CD4-positive, alpha-beta T cell treated with Interleukin-4 for 1 hour (primary cell): Measurements from ENCODE around the gene EIF3B.
"Not testable (repeated sequence)": the region's sequence is repeated elsewhere in the genome, so short reads cannot be mapped to it uniquely, and the experiment has no call there.

Experiments
- DNase-seq, 2 donors: peaks; one replicate each; pipeline ENCODE4 v3.0.0-alpha.2; 2020 to 2022

EIF3B gene

DNA sequence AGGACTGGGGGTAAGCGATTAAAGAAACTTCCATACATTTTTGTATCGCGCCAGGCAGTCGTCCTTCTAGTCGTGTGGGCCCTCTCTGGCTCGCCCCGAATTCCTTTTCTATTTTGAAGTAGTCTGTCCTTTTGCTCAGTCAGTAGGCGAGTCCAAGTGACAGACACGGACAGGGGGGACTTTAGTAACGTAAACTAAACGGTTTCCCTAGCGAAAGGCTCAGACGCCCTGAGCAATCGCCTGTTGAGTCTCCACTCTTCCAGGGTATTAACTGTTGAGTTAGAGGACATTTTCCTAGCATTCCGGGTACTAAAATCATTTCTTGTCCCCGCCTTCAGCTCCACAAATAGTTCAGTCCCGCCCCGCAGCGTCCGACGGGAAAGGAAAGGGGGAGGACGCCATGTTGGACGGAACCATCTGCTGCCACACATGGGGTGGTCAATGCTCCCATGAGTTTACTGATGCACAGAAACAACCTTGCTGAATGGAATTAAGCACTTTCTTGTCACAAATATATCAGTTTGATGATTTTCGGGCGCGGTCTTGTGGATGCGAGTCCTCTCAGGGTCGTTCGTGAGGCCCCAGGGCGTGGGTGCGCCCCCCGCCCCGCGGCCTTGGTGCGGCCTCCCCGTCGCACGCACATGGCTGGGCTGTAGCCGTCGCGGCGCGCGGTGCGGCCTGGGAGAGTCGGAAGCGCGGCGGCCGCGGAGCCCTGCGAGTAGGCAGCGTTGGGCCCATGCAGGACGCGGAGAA is at the start of gene EIF3B:
EIF3B (plus strand) TSS at position 642 of the 753 bp plus-strand sequence; CDS start at position 737, 95 bp downstream.
- peak; percentile 91 to 94 for DNase-seq

GRCh38 chr7:2305258-2305657 is 49.4 kb upstream of the EIF3B start:
- not testable (repeated sequence) for DNase-seq

DNA sequence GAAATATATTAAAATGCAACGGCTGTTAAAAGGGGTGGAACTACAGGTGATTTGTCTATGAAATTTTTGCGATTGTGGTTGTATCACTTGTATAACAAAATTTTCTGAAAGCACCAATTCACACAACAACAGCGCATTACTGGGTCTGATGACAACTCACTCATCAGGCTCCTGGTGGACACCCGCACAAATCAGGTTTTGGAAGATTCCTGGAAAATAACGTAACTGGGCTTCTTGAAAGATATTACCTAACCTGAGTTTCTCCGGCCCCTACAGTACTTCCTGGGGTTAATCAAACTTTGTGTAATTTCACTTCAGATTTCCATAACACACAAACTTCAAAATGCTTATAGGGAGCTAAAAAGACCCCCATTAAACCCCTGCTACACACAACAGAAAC is 47.9 kb upstream of the EIF3B start:
- no peak for DNase-seq

- DNase-seq: peak; percentile 24 to 71
These were observed 46.9 kb upstream of the EIF3B start for GRCh38 chr7:2307690-2308107.

- DNase-seq: no peak
These were observed 44.7 kb upstream of the EIF3B start for GRCh38 chr7:2309889-2310331.

DNA sequence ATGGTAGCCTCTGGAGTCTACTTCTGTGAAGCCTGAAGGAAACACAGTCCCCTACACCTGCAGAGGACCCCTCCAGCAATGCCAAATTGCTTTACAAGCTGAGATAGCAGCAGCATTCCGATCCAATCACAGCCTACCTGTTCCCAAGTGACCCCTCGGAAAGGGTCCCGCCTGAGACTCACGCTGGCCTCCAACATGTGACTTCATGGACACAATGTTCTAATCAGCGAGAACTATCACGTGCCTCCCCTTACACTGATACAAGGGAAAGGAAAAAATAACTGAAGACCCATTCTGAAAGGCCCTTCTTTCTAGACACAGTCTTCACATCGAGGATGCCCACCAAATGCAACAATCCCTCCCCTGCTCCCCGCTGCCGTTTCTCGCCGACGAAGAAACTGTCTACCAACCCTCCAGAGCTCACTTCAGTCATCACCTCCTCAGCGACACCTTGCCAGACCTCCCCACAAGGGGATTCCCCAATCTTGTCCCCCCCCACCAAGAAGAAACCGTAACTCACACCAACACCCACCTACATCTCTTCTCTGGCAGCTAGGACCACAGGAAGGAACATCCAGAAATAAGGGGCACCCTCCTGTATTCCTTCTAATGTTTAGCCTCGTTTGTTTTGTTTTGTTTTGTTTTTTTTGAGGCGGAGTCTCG is 42.2 kb upstream of the EIF3B start:
- DNase-seq: peak in 1 of 2 donors; percentile 34

DNA sequence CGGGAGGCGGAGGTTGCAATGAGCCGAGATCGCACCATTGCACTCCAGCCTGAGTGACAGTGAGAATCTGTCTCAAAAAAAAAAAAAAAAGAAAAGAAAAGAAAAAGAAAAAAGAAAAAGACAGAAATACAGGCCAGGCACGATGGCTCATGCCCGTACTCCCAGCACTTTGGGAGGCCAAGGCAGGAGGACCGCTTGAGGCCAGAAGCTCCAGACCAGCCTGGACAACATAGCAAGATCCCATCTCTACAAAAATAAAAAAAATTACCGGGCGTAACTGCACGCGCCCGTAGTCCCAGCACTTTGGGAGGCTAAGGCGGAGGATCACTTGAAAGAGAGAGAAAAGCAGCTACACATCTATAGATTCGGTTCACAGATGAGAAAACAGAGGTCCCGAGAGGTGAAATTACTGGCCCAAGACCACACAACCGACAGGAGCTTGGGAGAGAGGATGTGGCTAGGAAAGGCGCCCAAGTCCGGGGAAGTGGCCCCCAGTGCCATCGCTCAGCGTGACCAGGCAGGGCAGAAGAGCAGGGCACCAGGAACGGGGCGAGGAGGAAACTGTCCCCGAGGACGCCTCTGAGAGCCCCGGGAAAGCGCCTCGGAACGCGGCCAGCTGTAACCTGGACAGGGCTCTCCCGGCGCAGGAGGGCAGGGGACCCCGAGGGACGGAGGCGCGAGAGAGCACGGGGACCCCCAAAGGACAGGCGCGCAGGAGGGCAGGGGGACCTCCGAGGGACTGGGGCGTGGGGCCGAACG is 41.0 kb upstream of the EIF3B start:
- DNase-seq: peak; percentile 9 to 14

DNA sequence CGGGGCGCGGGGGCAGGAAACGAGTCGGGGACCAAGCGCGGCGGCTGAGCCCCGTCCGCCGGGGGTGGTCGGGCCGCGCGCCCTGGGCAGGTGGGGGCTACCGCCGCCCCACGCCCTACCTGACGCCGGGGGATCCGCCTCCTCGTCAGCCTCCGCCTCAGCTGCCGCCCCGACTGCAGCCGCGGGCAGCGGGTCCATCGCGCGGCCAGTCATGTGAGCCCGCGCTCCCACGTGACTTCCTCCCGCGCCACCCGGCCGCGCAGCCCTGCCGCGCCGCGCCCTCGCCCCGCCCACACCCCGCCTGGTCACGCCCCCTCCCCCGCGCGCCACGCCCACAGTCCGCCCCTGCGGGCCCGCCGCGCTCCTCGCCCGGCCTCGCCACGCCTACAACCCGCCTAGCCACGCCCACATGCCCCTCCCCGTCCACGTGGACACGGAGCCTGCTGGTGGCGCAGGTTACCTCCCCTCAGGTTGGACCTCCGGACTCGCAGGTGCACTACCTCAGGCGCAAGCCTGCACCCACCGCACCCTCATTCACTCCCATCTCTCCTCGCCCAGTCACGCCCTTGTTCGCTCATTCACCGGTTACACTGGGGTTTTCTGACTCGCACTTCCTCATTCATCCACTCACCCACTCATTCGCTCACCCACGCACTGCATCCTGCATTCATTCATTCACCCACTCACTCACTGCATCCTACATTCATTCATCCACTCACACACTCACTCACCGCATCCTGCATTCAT is 40.2 kb upstream of the EIF3B start, which contains the start of gene SNX8:
SNX8 (minus strand) TSS at position 233 of the 747 bp plus-strand sequence; CDS start at position 213, 20 bp downstream.
- peak; percentile 95 to 96 for DNase-seq

DNA sequence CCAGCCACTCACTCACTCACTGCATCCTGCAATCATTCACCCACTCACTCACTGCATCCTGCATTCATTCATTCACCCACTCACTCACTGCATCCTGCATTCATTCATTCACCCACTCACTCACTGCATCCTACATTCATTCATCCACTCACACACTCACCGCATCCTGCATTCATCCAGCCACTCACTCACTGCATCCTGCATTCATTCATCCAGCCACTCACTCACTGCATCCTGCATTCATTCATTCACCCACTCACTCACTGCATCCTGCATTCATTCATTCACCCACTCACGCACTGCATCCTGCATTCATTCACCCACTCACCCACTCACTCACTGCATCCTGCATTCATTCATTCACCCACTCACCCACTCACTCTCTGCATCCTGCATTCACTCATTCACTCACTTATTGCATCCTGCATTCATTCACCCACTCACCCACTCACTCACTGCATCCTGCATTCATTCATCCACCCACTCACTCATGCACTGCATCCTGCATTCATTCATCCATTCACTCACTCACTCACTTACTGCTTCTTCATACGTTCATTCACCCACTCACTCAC is 39.6 kb upstream of the EIF3B start:
- not testable (repeated sequence) for DNase-seq

GRCh38 chr7:2315787-2316186 is 38.8 kb upstream of the EIF3B start:
- DNase-seq: no peak

DNA sequence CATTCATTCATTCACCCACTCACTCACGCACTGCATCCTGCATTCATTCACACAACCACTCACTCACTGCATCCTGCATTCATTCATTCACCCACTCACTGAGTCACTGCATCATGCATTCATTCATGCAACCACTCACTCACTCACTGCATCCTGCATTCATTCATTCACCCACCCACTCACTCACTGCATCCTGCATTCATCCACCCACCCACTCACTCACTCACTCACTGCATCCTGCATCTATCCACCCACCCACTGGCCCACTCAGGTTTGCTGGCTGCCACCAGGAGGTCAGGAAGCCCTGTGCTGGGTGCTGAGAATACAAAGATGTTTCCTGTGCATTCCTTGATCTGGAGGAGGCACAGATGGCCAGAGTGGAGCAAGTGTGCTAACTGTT is 38.0 kb upstream of the EIF3B start:
- no peak for DNase-seq

DNA sequence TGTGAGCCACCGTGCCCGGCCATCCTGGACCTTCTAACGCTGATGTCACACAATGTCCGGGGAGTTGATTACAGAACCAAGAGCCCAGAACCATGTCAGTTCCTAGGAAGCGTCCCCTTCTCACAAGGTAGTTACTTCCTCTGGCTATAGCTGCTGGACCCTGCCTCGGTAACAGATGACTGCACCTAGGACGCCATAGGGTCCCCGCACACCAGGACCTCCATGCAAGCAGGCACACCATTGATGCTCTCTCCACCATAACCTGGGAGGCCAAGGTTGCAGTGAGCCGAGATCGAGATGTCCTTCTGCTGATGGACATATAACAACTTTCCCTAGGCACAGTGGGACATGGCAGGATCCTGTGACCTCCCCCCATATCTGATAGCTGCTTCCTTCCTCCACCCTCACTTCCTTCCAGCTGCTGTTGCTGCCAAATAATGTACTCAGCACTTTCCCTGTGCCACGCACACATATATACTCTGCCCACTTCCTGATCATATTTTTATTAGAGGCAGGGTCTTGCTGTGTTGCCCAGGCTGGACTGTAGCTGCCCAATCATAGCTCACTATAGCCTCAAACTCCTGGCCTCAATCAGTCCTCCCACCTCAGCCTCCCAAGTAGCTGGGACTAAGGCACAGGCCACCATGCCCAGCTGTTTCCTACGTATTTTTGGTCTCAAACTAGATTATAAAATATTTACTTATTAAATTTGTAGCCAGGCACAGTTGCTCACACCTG is 36.9 kb upstream of the EIF3B start:
- DNase-seq: no peak

DNA sequence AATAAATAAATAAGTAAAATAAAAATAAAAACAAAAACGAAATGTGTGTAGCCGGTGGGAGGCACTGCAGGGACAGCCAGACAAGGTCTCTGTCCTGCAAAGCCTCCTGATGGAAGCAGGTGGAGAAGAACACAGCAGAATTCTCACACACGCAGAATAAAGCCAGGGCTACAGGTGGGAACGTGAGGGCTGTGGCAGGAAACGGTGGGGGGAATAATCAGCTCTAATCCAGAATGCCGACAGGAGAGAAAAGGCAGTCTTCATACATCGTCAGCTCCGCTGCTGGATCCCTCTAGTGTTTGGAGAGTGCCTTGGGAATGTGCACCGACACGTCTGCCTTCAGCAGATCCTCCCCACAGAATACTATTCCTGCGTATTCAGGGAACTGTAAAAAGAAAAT is 33.6 kb upstream of the EIF3B start:
- DNase-seq: no peak

GRCh38 chr7:2325162-2325561 is 29.5 kb upstream of the EIF3B start:
- no peak for DNase-seq

DNA sequence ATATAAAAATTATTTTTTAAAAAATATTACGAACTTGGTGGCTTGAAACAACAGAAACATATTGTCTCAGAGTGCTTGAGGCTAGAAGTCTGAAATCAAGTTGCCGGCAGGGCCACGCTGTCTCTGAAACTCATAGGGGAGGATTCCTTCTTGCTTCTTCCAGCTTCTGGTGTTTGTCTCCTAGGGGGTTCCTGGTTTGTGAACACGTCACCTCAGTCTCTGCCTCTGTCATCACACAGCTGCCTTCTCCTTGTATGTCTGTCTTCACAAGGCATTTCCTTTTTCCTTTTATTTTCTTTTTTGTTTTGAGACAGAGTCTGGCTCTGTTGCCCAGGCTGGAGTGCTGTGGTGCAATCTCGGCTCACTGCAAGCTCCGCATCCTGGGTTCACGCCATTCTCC is 27.7 kb upstream of the EIF3B start:
- no peak for DNase-seq

DNA sequence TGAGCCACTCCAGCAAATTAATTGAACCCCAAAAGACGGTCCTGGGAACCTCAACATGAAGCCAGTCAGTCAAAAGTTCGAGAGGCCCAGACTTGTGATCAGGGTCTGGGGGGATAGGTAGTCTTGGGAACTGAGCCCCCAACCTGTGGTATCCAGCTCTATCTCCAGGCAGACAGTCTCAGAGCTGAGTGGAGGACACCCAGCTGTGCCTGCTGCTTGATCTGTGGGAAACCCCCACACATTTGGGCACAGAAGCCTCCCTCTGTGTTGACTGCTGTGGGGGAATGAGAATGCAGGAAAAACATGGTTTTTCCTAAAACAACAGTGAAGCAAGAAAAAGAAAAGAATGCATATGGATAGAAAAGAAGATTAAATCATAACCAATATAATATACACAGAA is 24.1 kb upstream of the EIF3B start:
- DNase-seq: no peak

DNA sequence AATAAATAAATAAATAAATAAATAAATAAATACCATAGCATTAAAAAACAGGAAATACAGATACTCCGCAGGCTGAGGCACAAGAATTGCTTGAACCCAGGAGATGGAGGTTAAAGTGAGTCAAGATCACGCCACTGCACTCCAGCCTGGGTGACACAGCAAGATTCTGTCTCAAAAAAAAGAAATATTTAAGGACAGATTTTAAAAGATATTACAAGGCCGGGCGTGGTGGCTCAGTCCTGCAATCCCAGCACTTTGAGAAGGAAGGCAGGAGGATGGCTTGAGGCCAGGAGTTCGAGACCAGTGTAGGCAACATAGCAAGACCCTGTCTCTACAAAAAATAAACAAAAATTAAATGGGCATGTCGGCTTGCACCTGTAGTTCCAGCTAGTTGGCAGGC is 22.9 kb upstream of the EIF3B start:
- no peak for DNase-seq

GRCh38 chr7:2332606-2333231 is 21.9 kb upstream of the EIF3B start:
- not testable (repeated sequence) for DNase-seq

DNA sequence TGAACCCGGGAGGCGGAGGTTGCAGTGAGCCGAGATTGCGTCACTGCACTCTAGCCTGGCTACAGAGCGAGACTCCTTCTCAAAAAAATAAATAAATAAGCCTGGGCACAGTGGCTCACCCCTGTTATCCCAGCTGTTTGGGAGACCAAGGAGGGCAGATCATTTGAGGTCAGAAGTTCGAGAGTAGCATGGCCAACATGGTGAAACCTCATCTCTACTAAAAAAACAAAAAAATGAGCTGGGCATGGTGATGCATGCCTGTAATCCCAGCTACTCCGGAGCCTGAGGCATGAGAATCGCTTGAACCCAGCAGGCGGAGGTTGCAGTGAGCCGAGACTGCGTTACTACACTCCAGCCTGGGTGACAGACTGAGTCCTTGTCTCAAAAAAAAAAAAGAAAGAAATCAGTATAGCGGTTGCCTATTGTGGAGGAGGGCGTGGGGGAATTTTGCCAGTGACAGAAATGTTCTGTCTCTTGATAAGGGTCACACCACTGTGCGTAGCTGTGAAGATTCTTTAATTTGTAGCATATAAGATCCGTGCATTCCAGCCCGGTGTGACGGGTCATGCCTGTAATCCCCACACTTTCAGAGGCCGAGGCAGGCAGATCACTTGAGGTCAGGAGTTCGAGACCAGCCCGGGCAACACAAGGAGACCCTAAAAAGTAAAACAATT is 17.9 kb upstream of the EIF3B start:
- no peak for DNase-seq

DNA sequence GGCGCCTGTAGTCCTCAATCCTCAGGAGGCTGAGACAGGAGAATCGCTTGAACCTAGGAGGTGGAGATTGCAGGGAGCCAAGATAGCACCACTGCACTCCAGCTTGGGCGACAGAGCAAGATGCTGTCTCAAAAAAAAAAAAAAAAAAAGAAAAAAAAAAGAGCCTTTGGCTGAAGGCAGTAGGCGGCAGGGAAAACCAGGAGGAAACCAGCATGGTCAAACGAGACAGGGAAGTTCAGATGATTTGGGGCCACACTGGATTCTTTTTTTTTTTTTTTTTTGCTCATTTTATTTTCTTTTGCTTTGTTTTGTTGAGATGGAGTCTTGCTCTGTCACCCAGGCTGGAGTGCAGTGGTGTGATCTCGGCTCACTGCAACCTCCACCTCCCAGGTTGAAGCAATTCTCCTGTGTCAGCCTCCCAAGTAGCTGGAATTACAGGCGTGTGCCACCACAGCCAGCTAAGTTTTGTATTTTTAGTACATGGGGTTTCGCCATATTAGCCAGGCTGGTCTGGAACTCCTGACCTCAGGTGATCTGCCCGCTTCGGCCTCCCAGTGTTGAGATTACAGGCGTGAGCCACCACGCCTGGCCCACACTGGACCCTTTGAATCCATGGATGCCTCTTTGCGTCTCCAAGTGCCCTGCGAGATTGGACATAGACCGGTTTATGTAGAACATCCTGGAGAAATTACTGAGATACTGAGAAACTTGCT is 7.1 kb upstream of the EIF3B start:
- not testable (repeated sequence) for DNase-seq
